Neutrophil (primary cell): ENCODE data around the gene MT1A.

Experiments used
- H3K27ac ChIP-seq: fragments of 200-600 bp; sonication (generic); 2 replicates; pipeline ENCODE4 v1.5.1; 2016; ENCODE audit warnings: mild to moderate bottlenecking, moderate library complexity
- H3K27me3 ChIP-seq: fragments of 200-600 bp; sonication (generic); 2 replicates; pipeline ENCODE4 v1.6.0; 2016; ENCODE audit warnings: mild to moderate bottlenecking
- H3K36me3 ChIP-seq: fragments of 200-600 bp; sonication (generic); 2 replicates; pipeline ENCODE4 v1.5.1; 2017
- H3K4me1 ChIP-seq, 2 experiments: fragments of 200-600 bp in 1 of 2; sonication (generic) in 1 of 2; 1 replicate in 1 of 2; 2 replicates in 1 of 2; pipeline versions ENCODE4 v1.5.1 to v1.6.1; 2013 to 2016; ENCODE audit warnings: low read depth in 1 of 2, low read length in 1 of 2, mild to moderate bottlenecking in 1 of 2, moderate library complexity in 1 of 2; ENCODE audit not compliant: control insufficient read depth in 1 of 2, insufficient read depth in 1 of 2
- H3K4me3 ChIP-seq, 2 experiments: fragments of 200-600 bp in 1 of 2; sonication (generic) in 1 of 2; 1 replicate in 1 of 2; 2 replicates in 1 of 2; pipeline ENCODE4 v1.5.1; 2013 to 2016; ENCODE audit warnings: low read depth in 1 of 2, low read length in 1 of 2, mild to moderate bottlenecking in 1 of 2, moderate library complexity in 1 of 2
- H3K9me3 ChIP-seq: fragments of 200-600 bp; sonication (generic); 2 replicates; pipeline ENCODE4 v1.5.1; 2016
- CTCF ChIP-seq: fragments of 200-600 bp; sonication (generic); IDR thresholded peaks from 2 replicates; pipeline ENCODE4 v1.5.1; 2016; ENCODE audit warnings: antibody characterized with exemption

Gene MT1A

GRCh38 chr16:56593573-56594291 is 44.7 kb upstream of the MT1A start:
- peaks cover 0 to 6% of the 10 kb centered on the region in 2 experiments for H3K4me1 ChIP-seq
- no peak overlapping the region for H3K27ac ChIP-seq
- no peaks in the 10 kb centered on the region for H3K9me3 ChIP-seq
- peaks cover 38% of the 10 kb centered on the region for H3K27me3 ChIP-seq
- no peak overlapping the region for H3K4me3 ChIP-seq
- H3K36me3 ChIP-seq: no peaks in the 10 kb centered on the region
- no peak for TF ChIP-seq CTCF

GRCh38 chr16:56594292-56594619 is 44.2 kb upstream of the MT1A start:
- H3K4me1 ChIP-seq: peaks cover 0 to 4% of the 10 kb centered on the region in 2 experiments
- TF ChIP-seq CTCF: no peak
- no peaks in the 10 kb centered on the region for H3K9me3 ChIP-seq
- peaks cover 33% of the 10 kb centered on the region for H3K27me3 ChIP-seq
- no peak overlapping the region for H3K27ac ChIP-seq
- H3K4me3 ChIP-seq: no peak overlapping the region
- H3K36me3 ChIP-seq: no peaks in the 10 kb centered on the region

- Histone ChIP-seq H3K27ac (no peak overlapping the region), H3K9me3 (no peaks in the 10 kb centered on the region), H3K4me1 (no peaks in the 10 kb centered on the region), H3K36me3 (no peaks in the 10 kb centered on the region), H3K27me3 (peaks cover 49% of the 10 kb centered on the region), H3K4me3 (no peak overlapping the region)
- no peak for TF ChIP-seq CTCF
Observed at GRCh38 chr16:56600398-56600999, 38.0 kb upstream of the MT1A start.

GRCh38 chr16:56601325-56601724 is 37.1 kb upstream of the MT1A start:
- Histone ChIP-seq H3K27me3 (peaks cover 51% of the 10 kb centered on the region), H3K36me3 (no peaks in the 10 kb centered on the region), H3K4me3 (no peak overlapping the region), H3K9me3 (no peaks in the 10 kb centered on the region), H3K4me1 (no peaks in the 10 kb centered on the region), H3K27ac (no peak overlapping the region)
- TF ChIP-seq CTCF: no peak

- H3K4me1 ChIP-seq: peaks cover 9% of the 10 kb centered on the region in 2 experiments
- no peak overlapping the region for H3K4me3 ChIP-seq
- TF ChIP-seq CTCF: no peak
- no peaks in the 10 kb centered on the region for H3K36me3 ChIP-seq
- H3K27me3 ChIP-seq: peaks cover 37% of the 10 kb centered on the region
- H3K9me3 ChIP-seq: no peaks in the 10 kb centered on the region
- H3K27ac ChIP-seq: no peak overlapping the region
Observed at GRCh38 chr16:56603589-56603988, 34.9 kb upstream of the MT1A start.
